HG02840 (cell line): ENCODE results near the gene LAMA5.

ENCODE experiments used
- ATAC-seq: cut with Tn5 transposase; IDR thresholded peaks from one replicate; pipeline ENCODE4 v1.9.1; 2021; ENCODE audit warnings: mild to moderate bottlenecking, moderate library complexity, moderate number of reproducible peaks; ENCODE audit not compliant: unreplicated experiment, low FRiP score

The LAMA5 gene

DNA sequence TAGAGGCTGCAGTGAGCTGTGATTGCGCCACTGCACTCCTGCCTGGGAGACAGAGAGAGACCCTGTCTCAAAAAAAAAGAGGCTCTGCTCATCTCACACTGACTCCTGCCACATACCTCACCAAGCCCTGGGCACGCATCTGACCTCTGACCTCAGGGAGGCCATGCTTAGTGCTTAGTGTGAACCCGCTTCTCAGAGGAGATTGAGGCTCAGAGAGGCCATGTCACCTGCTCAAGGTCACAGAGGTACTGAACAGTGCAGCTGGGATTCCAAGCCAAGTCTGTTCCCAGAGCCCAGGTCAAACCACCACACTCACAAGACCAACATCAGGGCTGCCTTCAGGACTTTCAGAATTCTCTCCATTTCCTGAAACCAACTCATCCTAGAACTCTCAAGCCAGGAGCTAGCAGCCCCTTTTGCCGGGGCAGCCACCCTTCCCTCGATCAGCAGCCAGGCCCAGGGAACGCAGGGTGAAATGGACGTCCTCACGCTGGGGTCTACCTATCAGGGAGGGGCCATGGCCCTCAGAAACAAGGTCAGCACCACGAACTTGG, 37.1 kb upstream of the LAMA5 start:
- no peak for ATAC-seq

DNA sequence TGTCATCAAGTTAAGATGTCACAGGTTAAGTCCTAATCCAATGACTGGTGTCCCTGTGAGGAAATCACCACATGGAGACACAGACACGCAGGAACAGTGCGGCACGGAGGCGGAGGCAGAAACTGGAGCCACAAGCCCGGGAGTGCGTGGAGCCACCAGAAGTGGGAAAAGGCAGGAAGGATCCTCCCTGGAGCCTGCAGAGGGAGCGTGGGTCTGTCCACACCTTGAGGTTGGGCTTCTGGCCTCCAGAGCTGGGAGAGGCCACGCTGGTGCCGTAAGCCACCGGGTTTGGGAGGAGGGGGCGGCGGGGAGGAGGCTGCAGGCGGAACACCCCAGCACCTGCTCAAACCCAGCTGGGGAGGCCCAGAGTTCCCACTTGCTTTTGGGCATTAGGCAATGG, 36.2 kb upstream of the LAMA5 start:
- no peak for ATAC-seq

DNA sequence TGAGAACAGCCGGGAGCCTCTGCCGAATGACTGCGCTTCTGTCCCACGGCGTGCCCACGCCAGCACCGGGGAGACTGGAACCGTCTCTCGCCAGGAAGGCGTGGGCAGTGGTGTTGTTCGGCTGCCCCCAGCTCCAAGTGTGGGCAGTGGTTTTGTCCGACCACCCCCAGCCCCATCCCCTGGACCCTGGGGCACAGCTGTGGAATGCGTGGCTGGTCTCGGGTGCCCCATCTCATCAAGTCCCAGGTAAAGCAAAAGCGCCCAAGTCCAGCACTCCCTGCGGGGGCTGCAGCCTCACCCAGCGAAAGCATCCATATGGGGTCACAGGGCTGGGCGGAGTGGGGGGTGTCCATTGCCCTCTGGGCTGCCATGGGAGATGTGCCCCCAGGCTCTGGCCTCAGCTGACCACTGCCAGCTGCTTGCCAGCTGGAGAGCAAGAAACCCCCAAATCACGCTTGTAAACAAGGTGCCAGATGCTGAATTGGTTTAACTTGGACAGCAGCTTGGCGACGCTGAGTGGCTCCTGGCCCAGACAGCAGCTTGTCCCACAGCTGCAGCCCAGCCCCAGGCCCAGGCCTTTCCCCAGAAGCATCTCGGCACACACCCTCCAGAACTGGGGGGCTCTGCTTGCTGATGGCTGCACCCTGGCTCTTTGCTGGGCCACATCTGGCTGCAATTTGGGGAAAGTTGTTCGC, 35.5 kb upstream of the LAMA5 start:
- no peak for ATAC-seq

DNA sequence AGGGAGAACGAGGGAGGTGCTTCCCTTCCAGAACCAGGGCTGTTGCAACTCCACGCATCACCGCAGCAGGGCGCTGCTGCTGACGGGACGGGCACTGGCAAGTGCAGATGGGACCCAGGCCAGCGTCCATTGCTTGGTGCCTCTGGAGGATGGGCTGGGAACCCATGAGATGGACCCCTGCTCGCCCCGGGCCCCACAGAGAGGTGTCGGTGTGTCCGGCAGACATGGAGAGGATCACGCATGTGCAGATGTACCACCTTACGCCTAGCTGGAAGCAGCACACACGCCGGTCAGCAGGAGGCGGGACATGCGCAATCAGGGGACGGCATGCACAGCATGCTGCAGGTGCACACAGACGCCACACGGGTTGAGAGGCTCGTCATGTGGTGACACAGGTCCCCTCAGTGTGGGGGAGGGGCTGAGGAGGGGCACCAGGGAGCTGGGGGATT, 34.2 kb upstream of the LAMA5 start:
- ATAC-seq: no peak

DNA sequence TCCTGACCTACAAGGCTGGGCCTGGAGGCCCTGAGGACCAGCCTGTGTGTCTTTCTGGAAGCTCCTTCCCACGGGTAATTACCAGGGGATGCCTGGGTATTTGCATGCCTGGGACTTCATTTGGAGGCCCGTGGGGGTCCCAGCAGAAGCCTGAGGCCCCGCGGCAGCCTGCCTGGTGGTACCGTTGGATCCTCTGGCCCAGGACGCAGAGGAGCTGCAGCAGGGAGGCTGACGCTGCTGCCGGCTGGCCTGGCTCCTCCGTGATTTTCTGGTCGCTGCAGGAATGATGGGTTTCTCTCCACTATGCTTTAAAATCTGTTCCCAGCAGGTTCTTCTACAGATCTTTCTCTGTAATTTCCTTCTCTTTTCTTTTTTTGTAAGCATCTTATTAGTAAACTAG, 33.4 kb upstream of the LAMA5 start:
- ATAC-seq: no peak

DNA sequence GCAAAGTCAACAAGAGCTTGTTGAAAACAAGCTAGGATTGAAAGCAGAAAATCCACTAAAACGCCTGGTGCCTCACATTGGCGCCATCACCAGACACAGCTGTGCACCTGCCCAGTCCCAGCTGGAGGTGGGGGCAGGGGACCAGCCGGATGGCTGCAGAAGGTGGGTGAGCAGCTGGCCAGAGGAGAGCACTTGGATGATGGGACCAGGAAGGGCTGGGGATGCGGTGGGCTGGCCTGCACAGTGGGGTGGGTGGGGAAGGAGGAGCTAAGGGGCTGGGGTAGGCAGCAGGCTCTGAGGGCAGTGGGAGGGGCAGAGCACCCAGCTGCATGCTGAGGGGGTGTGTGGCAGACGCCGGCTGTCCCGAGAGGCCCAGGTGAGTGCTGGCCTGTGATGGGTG, 32.9 kb upstream of the LAMA5 start:
- no peak for ATAC-seq

DNA sequence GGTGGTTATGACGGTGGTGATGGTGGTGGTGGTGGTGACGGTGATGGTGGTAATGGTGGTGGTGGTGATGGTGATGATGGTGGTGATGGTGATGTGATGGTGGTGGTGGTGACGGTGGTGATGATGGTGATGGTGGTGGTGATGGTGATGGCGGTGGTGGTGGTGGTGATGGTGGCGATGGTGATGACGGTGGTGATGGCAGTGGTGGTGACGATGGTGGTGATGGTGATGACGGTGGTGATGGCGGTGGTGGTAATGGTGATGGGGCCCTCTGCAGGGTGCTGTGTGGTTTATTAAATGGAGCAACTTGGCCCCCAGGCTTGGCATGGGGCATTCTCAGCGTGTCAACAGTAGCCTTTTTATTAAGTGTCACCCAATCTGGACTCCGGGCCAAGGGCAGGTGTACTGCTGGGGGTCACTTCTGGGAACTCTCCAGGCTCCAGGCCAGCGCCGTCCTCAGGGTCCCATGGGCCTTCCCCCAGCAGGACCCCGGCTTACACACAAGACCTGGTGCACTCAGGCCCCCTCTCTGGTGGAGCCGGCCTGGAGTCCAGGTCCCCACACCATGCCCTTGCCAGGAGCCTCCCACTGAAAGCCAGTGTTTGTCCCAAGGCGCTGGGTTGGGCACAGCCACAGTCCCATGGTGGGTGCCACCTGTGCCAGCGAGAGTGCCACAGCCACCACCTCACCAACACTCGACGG, 31.2 kb upstream of the LAMA5 start:
- ATAC-seq: no peak

DNA sequence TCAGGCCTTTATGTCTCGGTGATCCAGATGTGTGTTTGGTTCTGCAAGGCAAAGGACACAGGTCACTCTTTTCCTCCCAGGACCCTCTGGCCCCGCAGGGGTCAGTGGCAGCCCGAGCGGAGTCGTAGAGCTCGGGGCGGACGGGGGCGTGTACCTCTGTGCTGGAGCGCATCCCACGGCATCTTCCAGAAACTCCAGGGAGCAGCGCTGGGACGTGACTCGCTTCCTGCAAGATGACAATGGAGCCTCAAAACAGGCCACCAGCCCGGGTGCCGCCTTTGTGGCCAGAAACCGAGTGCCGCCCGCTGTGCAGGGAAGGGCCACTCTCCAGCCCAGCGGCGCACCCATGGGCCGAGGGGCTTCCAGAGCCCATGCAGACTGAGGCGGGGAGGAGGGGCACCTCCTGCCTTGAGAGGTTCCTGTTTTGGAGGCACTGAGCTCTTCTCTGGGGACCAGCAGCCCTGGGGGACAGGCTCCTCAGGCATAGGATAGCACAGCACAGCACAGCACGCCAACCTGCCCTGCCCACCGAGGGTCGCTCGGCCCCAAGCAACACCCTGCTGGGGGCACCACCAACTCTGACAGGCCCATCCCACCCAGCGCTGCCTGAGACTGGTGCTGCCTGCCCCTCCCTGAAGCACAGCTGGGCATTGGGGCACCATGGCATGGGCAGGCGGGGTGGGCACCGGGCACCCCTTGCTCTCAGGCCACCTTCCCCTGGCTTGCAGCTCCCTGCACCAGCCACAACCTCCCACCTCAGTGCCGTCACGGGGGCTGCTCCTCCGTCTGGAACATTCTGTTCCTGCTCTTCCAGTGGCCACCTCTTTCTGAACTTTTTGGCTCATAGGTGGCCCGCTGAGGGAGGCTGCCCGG, 29.5 kb upstream of the LAMA5 start:
- ATAC-seq: no peak

DNA sequence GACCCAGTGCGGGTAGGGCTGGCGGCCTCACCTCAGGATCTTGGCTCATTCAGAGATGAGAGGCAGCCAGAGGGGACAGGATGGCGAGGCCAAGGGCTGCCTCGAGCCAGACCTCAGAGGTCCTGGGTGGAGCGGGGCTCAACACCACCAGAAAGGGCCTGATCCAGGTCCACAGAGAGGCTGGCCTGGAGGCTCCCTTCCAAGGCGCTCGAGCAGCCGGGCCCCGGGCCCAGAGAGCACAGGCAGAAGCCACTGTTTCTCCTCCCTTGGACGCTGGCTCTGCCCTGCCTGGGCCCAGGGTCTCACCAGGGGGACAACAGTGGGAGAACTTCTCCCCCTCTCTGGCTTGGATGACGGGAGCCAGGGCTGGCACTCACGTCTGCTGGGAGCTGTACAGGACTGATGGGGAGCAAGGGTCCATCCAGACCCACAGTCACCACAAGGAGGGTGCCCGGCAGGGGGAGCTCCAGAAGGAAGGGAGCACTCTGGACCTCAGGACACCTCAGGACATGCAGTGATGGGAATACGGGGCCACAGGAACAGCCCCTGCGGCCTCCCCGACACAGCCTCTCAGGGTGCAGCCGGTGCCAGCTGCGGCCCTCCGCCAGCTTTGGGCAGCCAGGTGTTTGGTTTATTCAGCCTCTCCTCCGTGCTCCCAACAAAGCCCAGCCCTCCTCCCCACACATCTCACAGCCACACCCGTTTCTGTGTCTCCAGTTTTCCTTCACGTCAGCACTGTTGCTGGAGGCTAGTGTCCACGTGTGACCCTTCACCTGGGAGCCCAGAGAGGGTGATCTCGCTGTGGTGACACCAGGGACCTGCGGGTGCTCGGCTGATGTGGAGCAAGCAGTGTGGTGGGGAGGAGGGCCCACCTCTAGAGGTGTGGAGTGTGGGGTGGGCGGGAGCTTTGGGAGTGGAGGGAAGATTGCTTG, 28.5 kb upstream of the LAMA5 start:
- no peak for ATAC-seq

DNA sequence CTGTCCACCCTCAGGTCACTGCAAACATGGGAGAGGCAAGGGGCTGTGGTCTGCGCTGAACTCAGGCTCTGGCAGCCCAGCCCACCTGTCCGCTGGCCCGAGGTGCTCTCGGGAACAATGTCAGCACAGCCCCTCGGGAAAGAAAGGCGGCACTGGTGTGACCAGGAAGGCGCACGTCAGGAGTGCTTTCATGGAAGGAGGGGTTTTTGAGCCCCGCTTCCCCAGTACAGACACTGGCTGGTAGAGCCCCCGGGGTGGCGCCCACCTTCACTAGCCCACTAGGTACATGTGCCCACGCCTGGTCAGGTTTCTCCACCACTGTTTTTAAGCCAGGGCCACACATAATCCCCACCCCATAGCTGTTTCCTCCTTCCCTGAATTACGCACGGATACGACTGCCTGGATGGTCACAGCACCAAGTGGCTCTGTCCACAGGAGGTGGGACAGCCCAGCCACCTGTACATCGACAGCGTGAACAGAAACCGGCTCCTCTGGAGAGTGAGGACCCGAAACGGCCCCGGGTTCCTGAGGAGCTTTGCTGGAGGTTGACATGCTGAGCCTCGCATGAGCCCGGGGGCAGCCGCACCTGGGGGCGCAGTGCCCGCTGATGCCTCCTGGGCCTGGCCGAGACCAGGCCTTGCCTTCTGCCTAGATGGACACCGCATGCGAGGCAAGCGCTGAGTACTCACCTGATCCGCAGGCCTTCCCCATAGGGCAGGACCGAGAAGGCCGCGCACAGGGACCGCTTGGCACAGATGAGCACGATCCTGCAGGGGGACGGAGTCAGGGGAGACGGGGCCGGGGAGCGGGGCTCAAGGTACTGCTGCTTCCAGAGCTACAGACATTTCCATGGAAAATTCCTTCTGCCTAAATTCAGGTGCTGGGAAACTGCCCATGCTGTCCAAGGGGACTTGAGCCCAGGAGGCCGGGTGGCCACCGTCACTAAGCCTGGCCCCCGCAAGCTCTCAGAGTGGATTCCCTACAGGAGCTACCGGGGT, 27.4 kb upstream of the LAMA5 start:
- no peak for ATAC-seq

DNA sequence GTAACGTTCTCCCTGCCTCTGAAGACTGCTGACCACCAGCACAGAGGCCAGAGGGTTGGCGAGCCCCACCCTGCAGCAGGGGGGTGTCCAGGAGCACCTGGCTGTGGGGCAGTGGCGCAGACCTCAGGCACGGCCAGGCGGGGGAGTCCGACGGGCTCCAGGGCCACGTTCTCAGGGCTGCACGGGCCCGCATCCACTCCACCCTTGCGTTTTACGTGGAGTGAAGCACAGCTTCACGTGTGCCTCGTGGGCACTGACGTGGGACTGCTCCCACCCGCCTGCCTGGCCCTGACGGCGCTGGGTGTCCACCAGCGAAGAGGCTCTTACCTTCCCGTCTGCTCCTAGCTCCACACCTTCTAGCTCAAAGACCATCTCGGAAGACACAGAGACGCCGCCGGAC, 26.7 kb upstream of the LAMA5 start:
- ATAC-seq: no peak

DNA sequence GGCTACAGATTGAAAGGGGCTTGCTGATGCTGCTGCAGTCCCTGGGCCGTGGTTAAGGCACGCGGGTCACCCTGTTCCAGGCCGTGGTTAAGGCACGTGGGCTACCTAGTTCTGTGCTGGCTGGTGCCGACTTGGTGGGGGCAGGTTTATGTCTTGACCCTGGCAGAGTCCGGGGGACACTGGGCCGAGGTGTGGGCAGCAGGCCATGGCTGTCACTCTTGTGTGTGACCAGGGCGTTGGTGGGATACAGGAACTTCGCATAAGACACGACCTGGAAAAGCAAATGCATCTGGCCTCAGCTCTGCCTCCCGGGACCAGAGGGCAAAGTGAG, 26.2 kb upstream of the LAMA5 start:
- no peak for ATAC-seq

DNA sequence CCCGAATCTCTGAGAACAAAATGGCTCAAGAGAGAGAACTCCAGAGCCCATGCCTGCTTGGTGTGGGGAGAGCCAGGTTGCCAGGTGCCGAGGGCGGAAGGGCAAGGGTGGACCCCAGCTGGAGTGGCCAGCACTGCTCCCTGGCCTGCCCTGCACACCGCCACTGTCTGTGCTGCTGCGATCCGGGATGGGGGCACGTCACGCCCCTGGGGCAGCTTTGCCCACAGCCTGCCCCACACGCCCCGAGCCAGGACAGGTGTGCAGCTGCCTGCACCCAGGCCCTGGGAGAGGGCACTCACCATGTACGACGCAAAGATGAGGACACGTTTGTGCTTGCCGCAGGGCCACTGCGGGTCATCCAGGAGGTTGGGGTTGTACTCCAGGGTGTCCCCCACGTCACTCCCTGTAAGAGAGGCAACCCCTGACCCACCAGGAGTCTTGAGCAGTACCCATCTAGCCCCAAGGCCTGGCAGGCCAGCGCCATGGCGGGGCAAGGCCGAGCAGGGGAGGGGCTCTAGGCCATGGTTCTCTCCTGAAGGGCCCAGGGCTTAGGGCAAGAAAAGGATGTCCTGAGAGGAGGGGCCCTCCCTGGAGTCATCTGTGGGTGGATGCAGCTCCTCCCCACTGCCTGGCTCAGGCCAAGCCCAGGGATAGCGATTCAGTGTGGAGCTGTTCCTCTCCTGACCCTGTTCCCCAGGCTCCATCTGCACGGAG, 25.7 kb upstream of the LAMA5 start:
- no peak for ATAC-seq

DNA sequence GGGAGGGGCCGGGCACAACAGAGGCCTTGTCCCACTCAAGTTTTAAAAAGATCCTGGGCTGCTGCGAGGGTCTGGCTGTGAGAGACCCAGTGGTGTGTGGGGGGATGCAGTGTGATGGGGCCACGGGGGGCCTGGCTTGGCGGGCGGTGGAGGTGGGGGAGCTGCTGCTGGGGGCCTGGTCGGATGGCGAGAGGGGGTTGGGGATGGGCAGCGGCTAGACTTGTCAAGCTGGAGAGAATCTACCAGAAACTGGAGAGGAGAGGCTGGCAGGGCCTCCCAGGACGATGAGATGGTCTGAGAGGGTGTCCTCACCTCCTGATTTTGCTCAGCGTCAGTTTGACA, 24.9 kb upstream of the LAMA5 start:
- no peak for ATAC-seq

DNA sequence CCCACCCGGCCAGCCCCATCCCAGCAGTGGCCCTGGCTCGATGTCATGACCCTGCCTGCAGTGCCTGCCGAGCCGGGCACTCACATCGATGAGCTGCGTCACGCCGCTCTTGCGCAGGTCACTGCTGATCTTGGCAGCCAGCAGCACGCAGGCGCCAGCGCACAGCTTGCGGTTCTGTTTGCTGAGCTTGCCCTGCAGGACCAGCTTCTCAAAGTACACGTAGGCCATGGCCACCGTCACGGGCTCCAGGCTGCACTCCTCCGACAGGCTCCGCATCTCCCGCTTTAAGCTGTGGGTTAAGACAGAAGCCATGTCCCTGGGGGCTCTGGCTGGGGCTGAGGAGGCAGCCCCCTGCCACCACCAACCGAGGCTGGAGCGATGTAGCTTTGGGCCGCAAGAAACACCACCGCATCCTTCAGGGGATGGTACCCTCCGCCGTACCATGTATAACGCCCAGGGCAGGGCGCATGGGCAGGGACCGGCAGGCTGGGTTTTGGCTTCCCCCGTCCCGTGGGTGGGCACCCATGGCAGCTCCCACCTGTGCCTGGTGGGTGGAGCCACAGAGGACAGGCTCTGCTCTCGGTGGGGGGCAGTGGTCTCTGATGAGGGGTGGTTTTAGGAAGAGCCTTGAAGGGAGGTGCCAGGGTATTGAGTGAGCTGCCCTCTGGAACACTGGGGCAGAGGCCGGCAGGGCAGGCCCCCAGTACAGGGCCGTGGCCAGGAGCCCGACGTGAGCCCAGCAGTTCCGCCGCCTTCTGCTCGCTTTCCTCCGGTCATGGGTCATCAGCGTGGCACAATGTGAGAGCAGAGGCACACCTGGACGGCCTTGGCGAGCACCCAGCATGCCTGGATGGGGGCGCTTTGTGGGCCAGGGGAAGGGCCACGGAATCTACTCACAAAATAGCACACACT, 24.3 kb upstream of the LAMA5 start:
- no peak for ATAC-seq

DNA sequence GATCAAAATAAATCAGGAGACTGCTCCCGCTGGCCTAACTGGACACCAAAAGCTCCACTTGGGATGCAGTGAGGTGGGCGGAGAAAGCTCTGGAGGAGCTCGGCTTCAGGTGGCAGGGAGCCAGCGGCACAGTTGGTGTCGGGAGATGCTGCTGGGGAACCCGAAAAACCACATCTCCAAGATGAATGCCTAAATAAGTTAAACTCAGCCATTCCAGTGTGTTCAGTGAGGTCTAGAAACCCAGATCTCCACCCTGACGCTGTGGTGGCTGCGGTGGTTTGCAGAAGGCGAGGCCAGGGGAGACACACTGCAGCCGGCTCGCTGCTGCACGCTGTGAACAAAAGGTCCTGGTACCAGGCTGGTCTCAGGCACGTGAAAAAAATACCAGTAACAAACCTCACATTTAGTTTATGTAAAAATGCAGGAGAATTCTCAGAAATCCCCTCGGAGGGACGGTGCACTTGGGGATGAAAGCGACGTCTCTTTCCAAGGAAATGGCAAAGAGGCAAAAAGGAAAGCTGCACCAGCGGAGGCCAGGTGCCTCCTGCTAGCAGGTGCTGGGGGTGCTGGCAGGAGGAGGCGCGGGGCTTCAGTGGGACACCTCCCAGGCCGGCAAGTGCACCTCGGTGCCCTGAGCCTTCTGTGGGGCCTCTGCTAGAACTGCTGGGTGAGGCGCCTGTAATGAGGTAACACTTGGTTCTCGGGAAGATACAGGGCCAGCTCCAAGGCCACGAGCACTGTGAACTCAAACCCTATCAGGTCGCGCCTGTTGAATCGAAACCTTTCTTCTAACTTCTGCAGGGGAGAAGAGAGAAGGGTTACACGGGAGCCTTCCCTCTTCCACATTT, 23.4 kb upstream of the LAMA5 start:
- no peak for ATAC-seq
